Hepatocyte (in vitro differentiated cells): ENCODE results near the gene AHSP.

Experiments used
- EZH2phosphoT487 ChIP-seq: fragments of 200-600 bp; sonication (generic); IDR thresholded peaks from one replicate; pipeline ENCODE4 v1.6.1; 2018; ENCODE audit warnings: antibody characterized with exemption, mild to moderate bottlenecking, low read depth, moderate library complexity; ENCODE audit not compliant: unreplicated experiment, severe bottlenecking
- TF ChIP-seq, protein P1 (sequence below): fragments of 200-600 bp; sonication (generic); IDR thresholded peaks from 2 replicates; pipeline ENCODE4 v1.5.1; 2016; ENCODE audit warnings: antibody characterized with exemption, mild to moderate bottlenecking; ENCODE audit not compliant: poor library complexity

DNA sequence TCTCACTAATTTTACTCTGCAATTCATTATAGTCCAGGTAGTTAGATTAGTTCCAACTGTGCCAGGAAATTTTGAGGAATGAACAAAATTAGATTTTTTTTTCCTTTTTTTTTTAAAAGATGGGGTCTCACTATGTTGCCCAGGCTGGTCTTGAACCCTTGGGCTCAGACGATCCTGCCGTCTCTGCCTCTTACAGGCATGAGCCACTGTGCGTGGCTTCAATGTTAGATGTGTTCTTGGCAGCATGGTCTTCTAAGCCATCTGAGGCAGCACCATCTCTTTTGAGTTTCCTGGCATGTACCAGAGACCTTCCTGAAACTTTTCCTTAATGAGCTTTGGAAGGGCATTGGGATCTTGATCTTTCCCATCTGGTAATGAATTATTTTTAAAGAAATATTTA lies 2.6 kb upstream of the AHSP start:
- TF ChIP-seq, protein P1, sequence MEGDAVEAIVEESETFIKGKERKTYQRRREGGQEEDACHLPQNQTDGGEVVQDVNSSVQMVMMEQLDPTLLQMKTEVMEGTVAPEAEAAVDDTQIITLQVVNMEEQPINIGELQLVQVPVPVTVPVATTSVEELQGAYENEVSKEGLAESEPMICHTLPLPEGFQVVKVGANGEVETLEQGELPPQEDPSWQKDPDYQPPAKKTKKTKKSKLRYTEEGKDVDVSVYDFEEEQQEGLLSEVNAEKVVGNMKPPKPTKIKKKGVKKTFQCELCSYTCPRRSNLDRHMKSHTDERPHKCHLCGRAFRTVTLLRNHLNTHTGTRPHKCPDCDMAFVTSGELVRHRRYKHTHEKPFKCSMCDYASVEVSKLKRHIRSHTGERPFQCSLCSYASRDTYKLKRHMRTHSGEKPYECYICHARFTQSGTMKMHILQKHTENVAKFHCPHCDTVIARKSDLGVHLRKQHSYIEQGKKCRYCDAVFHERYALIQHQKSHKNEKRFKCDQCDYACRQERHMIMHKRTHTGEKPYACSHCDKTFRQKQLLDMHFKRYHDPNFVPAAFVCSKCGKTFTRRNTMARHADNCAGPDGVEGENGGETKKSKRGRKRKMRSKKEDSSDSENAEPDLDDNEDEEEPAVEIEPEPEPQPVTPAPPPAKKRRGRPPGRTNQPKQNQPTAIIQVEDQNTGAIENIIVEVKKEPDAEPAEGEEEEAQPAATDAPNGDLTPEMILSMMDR: no peak
- no peak for TF ChIP-seq EZH2phosphoT487
